ENCODE data around the gene GLCE. TPM values are rescaled to one million over a fixed set of nuclear protein-coding genes. Genes with fewer than 3 reads are reported as not detected.

GLCE gene
- total RNA-seq, 2 experiments from 2014 or later: 3.8 to 5.0 TPM

DNA sequence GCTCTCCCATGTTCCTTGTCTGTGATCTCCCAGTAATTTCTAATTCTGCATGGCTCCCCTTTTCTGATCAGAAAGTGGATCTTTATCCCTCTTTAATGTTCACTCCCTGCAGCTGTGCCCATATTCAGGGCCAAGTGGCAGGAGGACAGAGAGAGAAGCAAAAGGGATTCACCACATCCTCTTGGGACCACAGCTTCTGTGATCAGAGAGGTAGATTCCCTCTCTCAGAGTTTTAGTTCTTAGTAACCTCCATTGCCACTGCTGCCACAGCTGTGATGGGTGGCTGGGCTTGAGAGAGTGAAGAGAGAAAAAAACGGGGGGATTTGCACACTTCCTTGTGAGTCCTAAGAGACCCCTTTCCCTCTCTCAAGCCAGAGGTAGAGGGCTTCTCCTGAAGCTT is 49.2 kb downstream of the GLCE start:
- ChIA-PET POLR2A (no interaction called here), CTCF (interaction anchor here (0.5 kb wide), 1 partner anchor 9 kb away, joined by 3 read pairs; no protein-coding TSS in a partner anchor)
- no peak overlapping the region for H3K27ac Mint-ChIP-seq
- no peaks in the 10 kb centered on the region for H3K36me3 Mint-ChIP-seq (ENCODE audit: low read depth)
- DNase-seq: no peak
- no peak overlapping the region for H3K4me3 Mint-ChIP-seq
- peaks cover 8% of the 10 kb centered on the region for H3K4me1 Mint-ChIP-seq
- H3K27me3 Mint-ChIP-seq: peaks cover 2% of the 10 kb centered on the region
- peaks cover 2% of the 10 kb centered on the region for H3K9me3 Mint-ChIP-seq

- DNase-seq: no peak
- Mint-ChIP-seq H3K4me3 (no peak overlapping the region), H3K36me3 (ENCODE audit: low read depth) (no peaks in the 10 kb centered on the region), H3K27ac (no peak overlapping the region), H3K4me1 (peaks cover 8% of the 10 kb centered on the region), H3K9me3 (peaks cover 2% of the 10 kb centered on the region), H3K27me3 (no peaks in the 10 kb centered on the region)
- ChIA-PET POLR2A (no interaction called here), CTCF (no interaction called here)
Observed at GRCh38 chr15:69210574-69210973, 50.1 kb downstream of the GLCE start.

- Mint-ChIP-seq H3K9me3 (peaks cover 2% of the 10 kb centered on the region), H3K27me3 (no peaks in the 10 kb centered on the region), H3K36me3 (ENCODE audit: low read depth) (no peaks in the 10 kb centered on the region), H3K4me1 (peaks cover 8% of the 10 kb centered on the region), H3K4me3 (no peak overlapping the region), H3K27ac (no peak overlapping the region)
- ChIA-PET CTCF (no interaction called here), POLR2A (no interaction called here)
- no peak for DNase-seq
Observed at GRCh38 chr15:69213786-69214185, 53.4 kb downstream of the GLCE start.

GRCh38 chr15:69215314-69216035 is 55.0 kb downstream of the GLCE start:
- Mint-ChIP-seq H3K9me3 (no peaks in the 10 kb centered on the region), H3K4me3 (no peak overlapping the region), H3K27ac (no peak overlapping the region), H3K36me3 (ENCODE audit: low read depth) (no peaks in the 10 kb centered on the region), H3K27me3 (no peaks in the 10 kb centered on the region), H3K4me1 (no peaks in the 10 kb centered on the region)
- DNase-seq: no peak
- POLR2A ChIA-PET: no interaction called here
- CTCF ChIA-PET: no interaction called here

DNA sequence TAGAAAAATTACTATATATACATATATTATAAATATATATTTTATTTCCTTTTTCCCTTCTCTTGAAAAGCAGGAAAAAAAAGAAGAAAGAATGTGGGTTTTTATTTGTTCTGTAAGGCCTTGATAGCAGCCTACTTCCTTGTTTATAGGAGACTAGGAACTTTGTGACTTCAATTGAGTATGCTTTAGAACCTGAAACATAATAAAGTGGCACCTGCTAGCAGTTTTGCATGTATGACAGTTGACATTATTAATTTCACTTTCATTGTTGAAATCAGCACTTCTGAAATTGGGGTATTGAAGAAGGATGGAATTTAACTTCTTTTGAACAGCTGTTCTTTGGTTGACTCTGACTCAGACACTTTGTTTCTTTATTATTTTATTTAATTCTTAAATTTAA is 56.9 kb downstream of the GLCE start:
- CTCF ChIA-PET: interaction anchor here (0.7 kb wide), 1 partner anchor 15 kb away, joined by 4 read pairs; no protein-coding TSS in a partner anchor
- POLR2A ChIA-PET: no interaction called here
- no peaks in the 10 kb centered on the region for H3K9me3 Mint-ChIP-seq

GRCh38 chr15:69219690-69220089 is 59.3 kb downstream of the GLCE start:
- ChIA-PET POLR2A (interaction anchor here (0.7 kb wide), 1 partner anchor 383 kb away, joined by 3 read pairs; no protein-coding TSS in a partner anchor), CTCF (no interaction called here)
- Mint-ChIP-seq H3K27ac (no peak overlapping the region), H3K27me3 (no peaks in the 10 kb centered on the region), H3K9me3 (peaks cover 5% of the 10 kb centered on the region), H3K4me1 (no peaks in the 10 kb centered on the region), H3K36me3 (ENCODE audit: low read depth) (no peaks in the 10 kb centered on the region), H3K4me3 (no peak overlapping the region)
- DNase-seq: no peak

More for the DNA sequence above, 56.9 kb downstream of the GLCE start:
- no peak for DNase-seq
- Mint-ChIP-seq H3K4me1 (no peaks in the 10 kb centered on the region), H3K27ac (no peak overlapping the region), H3K27me3 (no peaks in the 10 kb centered on the region), H3K36me3 (ENCODE audit: low read depth) (no peaks in the 10 kb centered on the region), H3K4me3 (no peak overlapping the region)

DNA sequence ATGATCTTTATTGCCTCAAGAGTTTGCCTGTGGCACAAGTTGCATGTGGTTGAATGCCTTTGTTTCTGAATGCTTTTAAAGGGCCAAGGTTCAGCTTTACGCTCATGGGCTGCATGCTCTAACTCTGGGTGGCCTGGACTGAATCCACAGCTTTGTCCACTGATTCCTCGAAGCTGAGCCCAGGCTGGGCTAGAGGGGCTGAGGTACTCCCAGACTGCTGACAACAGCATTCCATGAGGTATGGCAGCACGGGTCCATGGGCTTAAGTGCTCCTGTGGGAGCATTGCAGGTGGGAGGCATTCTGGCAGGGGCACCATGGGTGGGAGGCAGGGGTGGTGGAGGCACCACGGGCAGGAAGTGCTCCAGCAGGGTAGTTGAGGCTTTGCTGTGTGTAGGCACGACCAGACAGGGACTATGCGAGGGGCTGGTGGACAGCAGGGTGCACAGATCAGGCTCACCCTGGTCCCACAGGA is 61.6 kb downstream of the GLCE start:
- DNase-seq: no peak
- no peaks in the 10 kb centered on the region for H3K4me1 Mint-ChIP-seq
- H3K9me3 Mint-ChIP-seq: peaks cover 5% of the 10 kb centered on the region
- POLR2A ChIA-PET: no interaction called here
- no peaks in the 10 kb centered on the region for H3K27me3 Mint-ChIP-seq
- no peaks in the 10 kb centered on the region for H3K36me3 Mint-ChIP-seq (ENCODE audit: low read depth)
- CTCF ChIA-PET: no interaction called here
- no peak overlapping the region for H3K4me3 Mint-ChIP-seq
- H3K27ac Mint-ChIP-seq: no peak overlapping the region

DNA sequence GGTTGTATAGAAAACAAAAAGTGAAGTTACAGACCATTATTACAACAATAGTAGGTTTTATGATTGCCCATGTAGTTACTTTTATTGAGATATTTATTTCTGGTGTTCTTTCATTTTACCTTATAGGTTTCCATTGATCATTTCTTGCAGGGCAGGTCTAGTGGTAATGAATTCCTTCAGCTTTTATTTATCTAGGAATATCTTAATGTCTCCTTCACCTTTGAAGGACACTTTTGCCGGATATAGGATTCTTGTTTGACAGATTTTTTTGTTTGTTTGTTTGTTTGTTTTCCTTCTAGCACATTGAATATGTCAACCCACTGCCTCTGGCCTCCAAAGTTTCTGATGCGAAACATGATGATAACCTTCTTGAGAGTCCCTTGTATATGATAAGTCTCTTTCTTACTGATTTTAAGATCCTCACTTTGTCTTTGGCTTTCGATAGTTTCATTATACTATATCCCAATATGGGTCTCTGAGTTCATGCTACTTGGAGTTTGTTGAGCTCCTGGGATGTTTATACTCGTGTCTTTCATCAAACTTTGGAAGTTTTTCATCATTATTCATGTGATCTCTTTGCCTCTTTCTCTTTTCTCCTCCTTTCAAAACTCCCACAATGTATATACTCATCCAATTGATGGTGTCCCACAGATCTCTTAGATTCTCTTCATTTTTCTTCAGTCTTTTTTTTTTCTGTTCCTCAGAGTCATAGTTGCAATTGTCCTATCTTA is 62.8 kb downstream of the GLCE start:
- ChIA-PET POLR2A (no interaction called here), CTCF (no interaction called here)
- no peaks in the 10 kb centered on the region for H3K4me1 Mint-ChIP-seq
- H3K4me3 Mint-ChIP-seq: no peak overlapping the region
- H3K9me3 Mint-ChIP-seq: peaks cover 5% of the 10 kb centered on the region
- H3K27ac Mint-ChIP-seq: no peak overlapping the region
- no peaks in the 10 kb centered on the region for H3K36me3 Mint-ChIP-seq (ENCODE audit: low read depth)
- no peak for DNase-seq
- H3K27me3 Mint-ChIP-seq: no peaks in the 10 kb centered on the region

DNA sequence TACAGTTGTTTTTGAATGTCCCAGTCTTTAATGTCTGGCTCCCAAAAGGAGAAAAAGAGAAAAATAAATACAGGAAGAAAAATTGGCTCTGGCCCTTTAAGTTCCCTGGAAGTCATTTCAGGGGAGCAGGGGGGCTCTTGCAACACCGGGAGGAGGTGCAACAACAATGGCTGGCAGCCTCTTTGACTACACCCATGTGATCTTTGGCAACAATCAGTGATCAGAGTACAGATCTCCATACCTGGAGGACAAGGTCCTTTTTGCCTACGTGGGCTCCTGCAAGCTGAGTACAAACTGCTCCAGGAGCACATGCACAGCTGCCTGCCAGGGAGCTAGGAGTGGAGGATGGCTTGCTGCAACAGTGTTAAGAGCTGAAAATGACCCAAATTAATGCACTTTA is 63.9 kb downstream of the GLCE start:
- ChIA-PET CTCF (no interaction called here), POLR2A (no interaction called here)
- no peaks in the 10 kb centered on the region for H3K27me3 Mint-ChIP-seq
- no peaks in the 10 kb centered on the region for H3K4me1 Mint-ChIP-seq
- H3K4me3 Mint-ChIP-seq: no peak overlapping the region
- H3K27ac Mint-ChIP-seq: no peak overlapping the region
- no peak for DNase-seq
- H3K9me3 Mint-ChIP-seq: peaks cover 5% of the 10 kb centered on the region
- H3K36me3 Mint-ChIP-seq (ENCODE audit: low read depth): no peaks in the 10 kb centered on the region

DNA sequence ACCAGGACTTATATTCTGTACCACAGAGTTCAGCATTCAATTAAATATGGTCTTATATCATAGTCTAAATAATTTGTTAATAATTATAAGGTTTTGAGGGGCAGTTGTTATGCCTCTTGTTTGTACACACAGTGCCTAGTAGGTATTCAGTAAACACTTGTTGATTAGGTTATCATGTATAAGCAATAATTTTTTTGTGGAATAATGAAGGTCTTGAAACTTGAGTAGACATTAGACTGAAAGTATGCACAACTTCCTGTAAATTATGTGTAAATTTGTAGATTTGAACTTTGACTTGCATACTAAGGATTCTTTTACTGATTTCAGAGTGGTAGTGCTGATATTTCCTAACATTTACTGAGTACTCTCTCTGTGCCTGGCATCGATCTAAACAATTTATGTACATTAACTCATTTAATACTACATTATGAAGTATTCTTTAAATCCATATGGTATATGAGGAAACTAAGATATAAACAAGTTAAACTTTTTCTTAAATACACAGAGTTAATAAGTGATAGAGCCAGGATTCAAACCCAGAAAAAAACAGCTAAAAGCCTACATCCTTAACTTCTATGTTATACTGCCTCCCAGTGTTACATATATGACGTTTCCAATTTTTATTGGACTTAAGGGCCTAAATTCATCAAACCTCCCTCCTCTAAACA is 65.1 kb downstream of the GLCE start:
- Mint-ChIP-seq H3K27ac (no peak overlapping the region), H3K4me1 (no peaks in the 10 kb centered on the region), H3K4me3 (no peak overlapping the region), H3K27me3 (no peaks in the 10 kb centered on the region), H3K9me3 (peaks cover 5% of the 10 kb centered on the region), H3K36me3 (ENCODE audit: low read depth) (no peaks in the 10 kb centered on the region)
- ChIA-PET POLR2A (no interaction called here), CTCF (no interaction called here)
- DNase-seq: no peak

GRCh38 chr15:69226023-69226355 is 65.6 kb downstream of the GLCE start:
- Mint-ChIP-seq H3K4me3 (no peak overlapping the region), H3K4me1 (no peaks in the 10 kb centered on the region), H3K27ac (no peak overlapping the region), H3K36me3 (ENCODE audit: low read depth) (no peaks in the 10 kb centered on the region), H3K9me3 (peaks cover 5% of the 10 kb centered on the region), H3K27me3 (no peaks in the 10 kb centered on the region)
- ChIA-PET POLR2A (no interaction called here), CTCF (no interaction called here)
- DNase-seq: no peak

DNA sequence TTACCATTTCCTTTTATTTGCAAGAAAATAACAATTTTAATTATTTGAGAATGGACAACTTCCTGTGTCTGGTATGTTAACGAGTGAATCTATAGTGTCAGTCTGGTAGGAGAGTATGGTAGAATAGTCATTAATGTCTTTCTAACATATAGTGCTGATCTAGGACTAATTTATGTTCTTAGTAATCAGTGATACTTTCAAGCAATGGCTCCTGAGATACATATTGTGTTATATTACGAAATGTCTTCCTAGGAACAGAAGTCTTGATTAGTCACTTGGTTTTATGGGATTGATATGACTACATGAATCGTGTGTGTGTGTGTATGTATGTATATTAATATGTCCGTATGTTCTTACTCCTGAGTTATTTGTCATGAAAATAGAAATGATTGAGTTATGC is 71.7 kb downstream of the GLCE start:
- POLR2A ChIA-PET: no interaction called here
- Mint-ChIP-seq H3K27me3 (no peaks in the 10 kb centered on the region), H3K9me3 (no peaks in the 10 kb centered on the region), H3K27ac (no peak overlapping the region), H3K4me3 (no peak overlapping the region), H3K36me3 (ENCODE audit: low read depth) (no peaks in the 10 kb centered on the region), H3K4me1 (no peaks in the 10 kb centered on the region)
- no peak for DNase-seq
- CTCF ChIA-PET: interaction anchor here (0.6 kb wide), 1 partner anchor 14 kb away, joined by 4 read pairs; no protein-coding TSS in a partner anchor

DNA sequence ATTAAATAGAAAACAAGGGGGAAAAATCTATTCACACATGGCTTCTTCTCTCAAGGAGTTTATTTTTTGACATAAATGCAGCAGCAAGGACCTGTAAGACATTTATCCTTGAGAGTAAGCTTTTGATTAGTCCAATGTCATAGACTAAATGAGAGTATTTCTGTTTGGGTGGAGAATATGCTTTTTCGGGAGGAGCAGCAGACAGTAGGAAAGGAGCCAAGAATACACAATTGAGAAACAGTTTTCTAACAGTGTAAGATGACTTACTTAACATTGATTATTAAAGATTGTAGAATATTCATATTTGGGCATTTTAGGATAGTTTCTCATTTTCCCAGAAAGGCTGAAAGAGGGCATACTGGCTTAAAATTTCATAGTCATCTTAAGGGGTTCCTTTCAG is 72.3 kb downstream of the GLCE start:
- no peaks in the 10 kb centered on the region for H3K27me3 Mint-ChIP-seq
- H3K4me3 Mint-ChIP-seq: no peak overlapping the region
- ChIA-PET CTCF (no interaction called here), POLR2A (interaction anchor here (0.7 kb wide), 1 partner anchor 10 kb away, joined by 3 read pairs; no protein-coding TSS in a partner anchor)
- no peak overlapping the region for H3K27ac Mint-ChIP-seq
- H3K4me1 Mint-ChIP-seq: no peaks in the 10 kb centered on the region
- no peaks in the 10 kb centered on the region for H3K36me3 Mint-ChIP-seq (ENCODE audit: low read depth)
- H3K9me3 Mint-ChIP-seq: no peaks in the 10 kb centered on the region
- no peak for DNase-seq
